Amniotic epithelial cell (primary cell): ENCODE results near the gene LONRF2.

Experiments
- DNase-seq: peaks from one replicate; pipeline ENCODE4 v3.0.0-alpha.2; 2010; ENCODE audit warnings: low read depth

The LONRF2 gene

DNA sequence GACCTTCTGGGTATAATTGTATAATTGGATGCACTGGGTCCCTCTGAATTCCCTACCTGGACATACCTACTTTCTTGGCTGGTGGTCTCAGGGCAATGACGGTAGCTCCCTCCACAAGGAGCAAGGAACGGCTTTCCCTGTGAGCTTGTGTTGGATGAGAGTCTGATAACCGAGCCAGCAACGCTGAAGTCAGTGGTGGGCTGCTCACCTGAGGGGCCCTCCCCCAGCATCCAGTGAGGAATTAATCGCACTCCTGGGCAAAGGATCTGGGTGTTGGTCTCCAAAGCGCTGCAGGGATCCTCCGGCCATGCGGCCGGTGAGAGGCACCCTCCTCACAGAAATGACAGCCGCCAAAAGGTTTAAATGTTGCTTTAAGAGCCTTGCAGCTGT lies 47.1 kb downstream of the LONRF2 start:
- DNase-seq = no peak

GRCh38 chr2:100274566-100275199 lies 47.6 kb downstream of the LONRF2 start:
- DNase-seq = no peak

- no peak for DNase-seq
These were observed 48.2 kb downstream of the LONRF2 start for GRCh38 chr2:100274076-100274475.

DNA sequence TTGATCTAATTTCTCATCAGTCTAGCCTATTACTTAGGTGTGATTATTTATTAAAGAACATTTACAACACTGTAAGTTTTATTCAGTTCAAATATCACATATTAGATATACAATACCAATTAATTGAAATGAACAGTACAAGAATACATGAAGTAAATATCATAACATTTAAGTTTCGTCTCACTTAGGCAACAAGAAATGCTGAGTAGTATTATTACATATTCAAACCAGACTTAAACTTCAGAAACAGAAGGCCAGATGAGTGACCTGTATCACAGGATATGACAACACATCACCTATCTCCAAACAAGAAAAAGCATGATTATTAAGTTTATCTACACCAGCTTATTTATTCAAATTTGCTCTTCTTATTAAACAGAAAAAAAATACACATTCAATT lies 48.9 kb downstream of the LONRF2 start:
- DNase-seq = no peak

- no peak for DNase-seq
These were observed 49.4 kb downstream of the LONRF2 start for GRCh38 chr2:100272841-100273329.

DNA sequence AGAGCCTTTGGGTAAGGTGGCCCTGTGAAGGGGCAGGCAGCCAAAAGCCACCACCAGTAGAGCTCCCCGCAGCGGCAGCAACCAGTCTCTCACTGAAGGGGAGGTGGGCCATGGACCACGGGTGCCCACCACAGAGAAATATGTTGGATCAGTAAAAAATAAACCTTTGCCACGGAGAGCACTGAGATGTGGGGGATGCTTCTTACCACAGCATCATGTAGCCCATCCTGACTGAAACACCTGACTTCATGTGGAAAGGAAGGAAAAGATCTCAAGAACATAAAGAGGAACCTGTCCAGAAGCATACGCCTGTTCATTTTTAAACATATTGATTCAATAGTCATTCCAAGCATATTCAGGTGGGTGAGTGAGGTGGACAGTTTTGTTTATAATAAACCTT lies 51.1 kb downstream of the LONRF2 start:
- DNase-seq = no peak

DNA sequence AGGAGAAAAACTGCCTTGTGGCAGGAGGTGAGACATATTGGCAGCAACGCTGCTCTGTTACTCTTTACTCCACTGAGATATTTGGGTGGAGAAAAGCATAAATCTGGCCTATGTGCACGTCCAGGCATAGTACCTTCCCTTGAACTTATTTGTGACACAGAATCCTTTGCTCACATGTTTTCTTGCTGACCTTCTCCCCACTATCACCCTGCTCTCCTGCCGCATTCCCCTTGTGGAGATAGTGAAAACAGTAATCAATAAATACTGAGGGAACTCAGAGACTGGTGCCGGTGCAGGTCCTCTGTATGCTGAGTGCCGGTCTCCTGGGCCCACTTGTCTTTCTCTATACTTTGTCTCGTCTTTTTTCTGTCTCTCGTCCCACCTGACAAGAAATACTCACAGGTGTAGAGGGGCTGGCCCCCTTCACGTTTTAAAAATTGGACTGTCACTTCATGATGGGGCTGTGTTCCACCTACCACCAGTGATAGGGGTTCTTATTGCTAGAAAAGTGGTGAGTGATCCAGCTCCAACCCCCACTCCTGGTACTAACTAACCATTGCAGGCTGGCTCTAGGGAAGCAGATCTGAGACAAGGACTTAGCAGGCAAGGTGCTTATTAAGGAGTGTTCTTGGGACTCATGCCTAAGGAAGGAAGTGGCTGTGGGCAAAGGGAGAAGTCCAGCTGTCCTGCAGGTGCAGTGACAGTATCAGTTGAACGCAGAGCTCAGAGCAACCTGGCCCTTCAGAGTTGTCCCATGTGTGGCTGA lies 51.7 kb downstream of the LONRF2 start:
- no peak for DNase-seq

DNA sequence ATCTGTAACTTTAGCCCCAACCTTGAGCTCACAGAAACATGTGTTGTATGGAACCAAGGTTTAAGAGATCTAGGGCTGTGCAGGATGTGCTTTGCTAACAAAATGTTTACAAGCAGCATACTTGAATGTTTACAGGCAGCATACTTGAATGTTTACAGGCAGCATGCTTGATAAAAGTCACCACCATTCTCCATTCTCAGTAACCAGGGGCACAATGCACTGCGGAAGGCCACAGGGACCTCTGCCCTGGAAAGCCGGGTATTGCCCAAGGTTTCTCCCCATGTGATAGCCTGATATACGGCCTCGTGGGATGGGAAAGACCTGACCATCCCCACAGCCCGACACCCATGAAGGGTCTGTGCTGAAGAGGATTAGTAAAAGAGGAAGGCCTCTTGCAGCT lies 52.4 kb downstream of the LONRF2 start:
- no peak for DNase-seq

GRCh38 chr2:100268986-100269385 lies 53.3 kb downstream of the LONRF2 start:
- DNase-seq = no peak

DNA sequence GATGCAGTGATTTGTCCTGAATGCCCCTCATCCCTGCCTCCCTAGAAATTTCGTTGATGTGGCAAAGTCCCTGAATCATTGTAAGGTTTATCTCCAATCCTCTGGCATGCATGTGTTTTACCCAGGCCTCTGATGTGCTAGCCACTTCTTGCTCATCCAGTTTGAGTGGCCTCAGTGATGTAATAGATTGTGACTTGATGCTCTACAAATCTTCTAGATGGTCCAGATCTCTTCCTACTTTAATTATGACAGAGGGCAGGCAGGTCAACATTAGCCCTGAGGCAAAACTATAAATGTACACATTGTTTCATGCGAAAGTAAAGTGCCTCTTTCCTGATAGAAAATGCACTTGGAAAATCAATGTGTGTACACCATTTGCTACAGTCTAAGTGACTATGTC lies 54.5 kb downstream of the LONRF2 start:
- no peak for DNase-seq

GRCh38 chr2:100266126-100266525 lies 56.2 kb downstream of the LONRF2 start:
- DNase-seq = no peak

- no peak for DNase-seq
These were observed 57.1 kb downstream of the LONRF2 start for GRCh38 chr2:100265226-100265625.

- no peak for DNase-seq
These were observed 57.6 kb downstream of the LONRF2 start for GRCh38 chr2:100264651-100265050.

GRCh38 chr2:100264121-100264520 lies 58.2 kb downstream of the LONRF2 start:
- no peak for DNase-seq

- DNase-seq = peak; percentile 38
These were observed 59.6 kb downstream of the LONRF2 start for GRCh38 chr2:100262555-100263320.

GRCh38 chr2:100262046-100262445 lies 60.3 kb downstream of the LONRF2 start:
- no peak for DNase-seq

DNA sequence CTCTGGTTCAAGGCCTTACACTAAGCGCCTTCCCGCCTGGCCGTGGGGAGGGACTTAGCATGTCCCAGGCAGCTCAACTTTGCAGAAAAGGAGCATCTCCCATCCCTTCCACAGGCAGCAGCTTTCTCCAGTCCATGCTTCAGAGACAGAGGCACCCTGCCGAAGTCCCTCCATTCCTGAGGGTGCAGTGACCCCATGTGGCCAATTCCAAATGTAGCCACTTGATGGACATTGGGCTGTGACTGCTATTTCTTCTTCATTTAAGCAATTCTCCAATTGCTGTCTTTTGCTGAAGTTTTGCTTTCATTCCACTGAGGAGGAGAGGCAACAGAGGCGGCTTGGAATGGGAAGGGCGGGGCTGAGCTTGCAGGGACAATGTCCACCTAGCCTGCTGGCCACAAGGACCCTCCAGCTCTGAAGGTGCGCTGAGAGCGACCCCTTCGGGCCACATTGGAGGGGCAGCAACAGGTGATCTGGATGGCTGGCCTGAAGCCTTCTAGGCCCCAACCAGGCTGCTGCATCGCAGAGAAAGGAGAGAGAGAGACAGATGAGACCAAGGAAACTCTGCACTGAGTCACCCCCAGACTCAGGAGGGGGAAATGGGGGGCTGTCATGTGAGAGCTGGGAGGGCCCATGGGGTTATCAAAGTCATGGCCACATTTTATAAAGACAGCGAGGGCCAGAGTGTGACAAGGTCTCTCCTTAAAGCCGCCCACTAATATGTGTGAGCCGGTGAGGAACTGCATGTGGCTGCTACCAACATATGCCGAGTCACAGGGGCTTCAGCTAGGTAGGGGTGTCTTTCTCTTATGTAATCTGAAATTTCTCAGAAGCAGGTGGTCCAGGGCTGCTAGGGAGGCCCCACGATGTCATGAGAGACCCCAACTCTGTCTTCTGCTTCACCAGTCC lies 61.3 kb downstream of the LONRF2 start:
- peak; percentile 63 for DNase-seq

DNA sequence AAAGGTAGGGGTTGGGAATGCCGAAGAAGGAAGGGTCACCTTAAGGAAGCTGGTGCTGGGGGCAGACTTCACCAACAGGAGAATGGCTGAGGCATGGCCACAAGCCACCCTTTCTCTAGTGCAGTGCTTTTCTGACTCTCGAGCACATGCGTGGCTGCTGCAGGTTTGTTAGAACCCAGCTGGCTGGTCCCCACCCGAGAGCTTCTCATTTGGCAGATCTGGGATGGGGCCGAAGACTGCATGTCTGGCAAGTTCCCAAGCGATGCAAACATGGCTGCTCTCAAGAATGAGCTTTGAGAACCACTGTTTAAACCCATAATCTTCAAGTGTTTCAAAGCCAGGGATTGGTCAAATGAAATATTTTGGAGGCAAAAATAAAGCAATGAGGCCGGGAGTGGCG lies 63.2 kb downstream of the LONRF2 start:
- no peak for DNase-seq

DNA sequence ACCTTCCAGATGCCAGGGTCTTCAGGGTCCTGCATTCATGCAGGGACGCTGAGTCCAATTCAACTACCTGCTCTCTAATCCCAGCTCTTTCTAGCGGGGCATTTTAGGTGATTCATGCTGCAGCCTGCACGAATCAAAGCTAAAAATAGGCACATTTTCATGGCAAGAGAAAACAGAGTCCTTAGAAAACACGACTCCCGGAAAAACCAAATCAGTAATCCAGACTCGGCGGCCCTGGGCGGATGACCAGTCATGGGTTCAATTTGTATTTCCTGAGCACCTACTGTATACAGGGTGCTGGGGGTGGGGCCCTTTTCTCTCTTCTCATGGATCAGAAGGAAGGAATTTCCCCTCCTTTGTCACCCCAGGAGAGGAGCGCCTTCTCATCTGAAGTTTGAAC lies 64.4 kb downstream of the LONRF2 start:
- DNase-seq = no peak

DNA sequence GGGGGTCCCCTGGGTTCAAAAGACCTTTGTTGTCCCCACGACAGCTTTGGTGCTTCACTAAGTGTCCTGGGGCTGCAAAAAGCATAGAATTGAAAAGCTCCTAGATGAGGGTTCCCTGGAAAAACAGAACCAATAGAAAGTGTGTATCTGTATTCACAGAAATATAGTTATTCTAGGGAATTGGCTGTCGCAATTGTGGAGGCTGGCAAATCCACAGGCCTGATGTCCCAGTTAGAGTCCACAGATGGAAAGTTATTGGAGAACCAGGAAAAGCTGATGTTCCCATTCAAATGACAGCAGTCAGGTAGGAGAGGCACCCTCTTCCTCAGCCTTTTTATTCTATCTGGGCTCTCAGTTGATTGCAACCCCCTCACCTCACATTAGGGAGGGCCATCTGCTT lies 65.5 kb downstream of the LONRF2 start:
- no peak for DNase-seq

GRCh38 chr2:100256416-100256815 lies 65.9 kb downstream of the LONRF2 start:
- no peak for DNase-seq

GRCh38 chr2:100254646-100255210 lies 67.6 kb downstream of the LONRF2 start:
- DNase-seq = no peak
